ENCODE data around the gene TMC8. TPM values are rescaled to one million over a fixed set of nuclear protein-coding genes. Genes with fewer than 3 reads are reported as not detected.

Gene TMC8
- total RNA-seq, 4 donors from 2014 or later = 10.0 to 66.8 (median 22.5) TPM

DNA sequence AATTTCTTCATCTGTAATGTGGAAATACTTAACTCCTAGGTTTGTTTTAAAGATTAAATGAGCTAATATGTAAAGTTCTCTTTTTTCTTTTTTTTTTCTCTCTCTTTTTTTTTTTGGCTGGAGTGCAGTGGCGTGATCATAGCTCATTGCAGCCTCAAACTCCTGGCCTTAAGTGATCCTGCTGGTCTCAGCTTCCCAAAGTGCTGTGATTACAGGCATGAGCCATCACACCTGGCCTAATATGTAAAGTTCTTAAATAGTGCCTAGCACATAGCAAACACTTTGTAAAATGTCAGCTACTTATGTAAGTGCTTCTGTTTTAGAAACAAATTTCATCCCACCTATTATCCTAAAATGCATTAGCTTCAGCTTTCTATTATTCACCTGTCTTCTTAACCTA, 42.0 kb upstream of the TMC8 start:
- Histone ChIP-seq H3K27ac (no peak overlapping the region), H3K27me3 (no peaks in the 10 kb centered on the region), H3K36me3 (peaks cover 0 to 60% (median 0%) of the 10 kb centered on the region in 3 donors), H3K4me3 (no peak overlapping the region), H3K4me1 (no peaks in the 10 kb centered on the region), H3K9me3 (no peaks in the 10 kb centered on the region)
- TF ChIP-seq, protein P1, sequence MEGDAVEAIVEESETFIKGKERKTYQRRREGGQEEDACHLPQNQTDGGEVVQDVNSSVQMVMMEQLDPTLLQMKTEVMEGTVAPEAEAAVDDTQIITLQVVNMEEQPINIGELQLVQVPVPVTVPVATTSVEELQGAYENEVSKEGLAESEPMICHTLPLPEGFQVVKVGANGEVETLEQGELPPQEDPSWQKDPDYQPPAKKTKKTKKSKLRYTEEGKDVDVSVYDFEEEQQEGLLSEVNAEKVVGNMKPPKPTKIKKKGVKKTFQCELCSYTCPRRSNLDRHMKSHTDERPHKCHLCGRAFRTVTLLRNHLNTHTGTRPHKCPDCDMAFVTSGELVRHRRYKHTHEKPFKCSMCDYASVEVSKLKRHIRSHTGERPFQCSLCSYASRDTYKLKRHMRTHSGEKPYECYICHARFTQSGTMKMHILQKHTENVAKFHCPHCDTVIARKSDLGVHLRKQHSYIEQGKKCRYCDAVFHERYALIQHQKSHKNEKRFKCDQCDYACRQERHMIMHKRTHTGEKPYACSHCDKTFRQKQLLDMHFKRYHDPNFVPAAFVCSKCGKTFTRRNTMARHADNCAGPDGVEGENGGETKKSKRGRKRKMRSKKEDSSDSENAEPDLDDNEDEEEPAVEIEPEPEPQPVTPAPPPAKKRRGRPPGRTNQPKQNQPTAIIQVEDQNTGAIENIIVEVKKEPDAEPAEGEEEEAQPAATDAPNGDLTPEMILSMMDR (IDR thresholded peaks at IDR 0.05) = no peak
- TF ChIP-seq POLR2A (IDR thresholded peaks at IDR 0.05) = no peak
- DNase-seq = no peak

DNA sequence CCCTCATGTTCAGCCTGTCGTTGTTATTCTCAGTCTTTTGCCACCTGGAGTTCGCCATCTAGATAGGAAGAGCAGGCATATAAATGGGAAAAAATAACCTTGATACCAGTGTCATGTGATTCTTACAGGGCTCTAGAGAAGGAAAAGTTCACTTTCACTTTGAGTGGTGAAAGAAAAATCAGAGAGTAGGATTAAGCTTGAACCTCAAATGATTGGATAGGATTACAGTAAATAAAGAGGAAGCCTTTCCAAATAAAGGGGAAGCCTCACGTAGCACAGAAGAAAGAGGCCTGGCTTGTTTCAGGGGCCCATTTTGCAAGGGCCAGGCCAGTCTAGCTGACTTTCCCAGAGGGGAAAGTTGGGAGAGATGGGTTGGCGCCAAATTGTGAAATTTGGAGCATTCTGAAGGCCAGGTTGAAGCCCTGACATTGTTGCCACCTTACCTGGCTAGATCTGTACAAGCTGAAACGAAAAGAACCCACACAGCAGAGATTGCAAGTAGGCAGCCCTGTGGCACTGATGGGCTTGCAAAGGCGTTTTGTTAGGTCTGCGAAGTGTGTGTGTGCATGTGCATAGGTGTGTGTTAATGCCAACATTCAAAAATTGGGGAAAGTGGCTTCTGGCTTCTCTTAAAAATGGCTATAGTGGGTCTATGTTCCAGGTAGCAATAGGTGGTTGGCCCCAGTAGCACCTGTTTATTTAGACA, 40.8 kb upstream of the TMC8 start:
- Histone ChIP-seq H3K4me1 (no peaks in the 10 kb centered on the region), H3K9me3 (no peaks in the 10 kb centered on the region), H3K27me3 (no peaks in the 10 kb centered on the region), H3K27ac (no peak overlapping the region), H3K4me3 (no peak overlapping the region), H3K36me3 (peaks cover 0 to 72% (median 0%) of the 10 kb centered on the region in 3 donors)
- DNase-seq = no peak
- no peak for TF ChIP-seq POLR2A (IDR thresholded peaks at IDR 0.05)
- TF ChIP-seq, protein P1 (IDR thresholded peaks at IDR 0.05) = no peak

DNA sequence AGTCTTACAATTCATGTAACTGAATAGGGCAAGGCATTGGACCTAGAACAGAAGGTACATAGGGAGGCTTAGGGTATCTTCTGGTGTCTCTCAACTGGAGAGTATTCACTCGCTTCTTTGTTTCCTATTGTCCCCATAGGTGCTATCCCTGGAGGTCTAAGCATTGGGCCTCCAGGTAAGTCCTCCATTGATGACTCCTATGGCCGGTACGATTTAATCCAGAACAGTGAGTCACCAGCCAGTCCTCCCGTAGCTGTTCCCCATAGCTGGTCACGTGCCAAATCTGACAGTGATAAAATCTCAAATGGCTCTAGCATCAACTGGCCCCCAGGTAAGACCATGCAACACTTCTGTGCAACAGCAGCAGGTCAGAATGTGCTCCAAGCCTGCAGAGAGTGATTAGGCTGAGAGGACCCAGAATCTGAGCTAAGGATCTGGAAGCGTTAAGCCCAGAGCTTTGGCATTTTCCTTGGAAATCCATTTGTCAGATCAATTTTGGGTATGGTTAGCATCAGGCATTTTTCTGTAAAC, 37.7 kb upstream of the TMC8 start:
- Histone ChIP-seq H3K27me3 (no peaks in the 10 kb centered on the region), H3K4me3 (no peak overlapping the region), H3K27ac (no peak overlapping the region), H3K9me3 (no peaks in the 10 kb centered on the region), H3K36me3 (peaks cover 0 to 83% (median 0%) of the 10 kb centered on the region in 3 donors), H3K4me1 (no peaks in the 10 kb centered on the region)
- DNase-seq = no peak
- TF ChIP-seq, protein P1 (IDR thresholded peaks at IDR 0.05) = no peak
- no peak for TF ChIP-seq POLR2A (IDR thresholded peaks at IDR 0.05)

DNA sequence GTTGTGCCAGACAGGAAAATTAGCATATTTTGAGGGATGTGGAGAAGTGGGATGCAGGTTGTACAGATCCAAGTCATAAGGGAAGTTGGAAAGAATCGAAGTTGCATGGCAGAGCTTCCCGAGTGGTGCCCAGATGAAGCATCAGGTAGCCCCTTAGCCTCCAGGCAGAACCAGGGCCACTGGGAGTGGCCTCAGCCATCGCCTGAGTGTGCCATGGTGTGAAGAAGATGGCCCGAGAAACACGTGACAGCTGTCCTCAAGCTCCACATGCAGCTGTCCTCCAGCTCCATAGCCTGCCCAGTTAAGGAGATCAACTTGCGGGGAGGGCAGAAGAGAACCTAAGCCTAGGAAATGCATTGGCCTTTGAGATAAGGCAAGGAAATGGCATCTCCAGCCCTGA, 35.5 kb upstream of the TMC8 start:
- TF ChIP-seq, protein P1 (IDR thresholded peaks at IDR 0.05) = no peak
- TF ChIP-seq POLR2A (IDR thresholded peaks at IDR 0.05) = no peak
- Histone ChIP-seq H3K27ac (no peak overlapping the region), H3K4me1 (no peaks in the 10 kb centered on the region), H3K4me3 (no peak overlapping the region), H3K36me3 (peaks cover 0 to 92% (median 0%) of the 10 kb centered on the region in 3 donors), H3K27me3 (no peaks in the 10 kb centered on the region), H3K9me3 (no peaks in the 10 kb centered on the region)
- no peak for DNase-seq

DNA sequence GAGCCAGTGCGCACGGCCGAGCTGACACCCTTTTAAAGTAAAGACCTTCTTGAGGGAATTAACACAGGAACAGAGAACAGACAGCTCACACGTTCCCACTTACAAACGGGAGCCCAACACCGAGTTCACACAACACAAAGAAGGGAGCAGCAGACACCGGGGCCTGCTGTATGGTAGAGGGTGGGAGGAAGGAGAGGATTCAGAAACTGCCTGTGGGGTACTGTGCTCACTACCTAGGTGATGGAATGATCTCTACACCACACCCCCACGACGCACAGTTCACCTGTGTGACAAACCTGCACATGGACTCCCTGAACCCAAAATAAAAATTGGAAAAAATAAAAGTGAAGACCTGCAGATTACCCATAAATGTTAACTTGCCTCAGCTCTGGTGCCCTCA, 34.5 kb upstream of the TMC8 start:
- DNase-seq = no peak
- Histone ChIP-seq H3K4me3 (no peak overlapping the region), H3K27me3 (no peaks in the 10 kb centered on the region), H3K9me3 (no peaks in the 10 kb centered on the region), H3K4me1 (no peaks in the 10 kb centered on the region), H3K36me3 (peaks cover 0 to 85% (median 0%) of the 10 kb centered on the region in 3 donors), H3K27ac (no peak overlapping the region)
- TF ChIP-seq, protein P1 (IDR thresholded peaks at IDR 0.05) = no peak
- TF ChIP-seq POLR2A (IDR thresholded peaks at IDR 0.05) = no peak

Measured in Peyer's patch (tissue), 4 donors.